GM21381 (cell line): ENCODE results near the gene TBC1D22A.
"Not testable (repeated sequence)": the region's sequence is repeated elsewhere in the genome, so short reads cannot be mapped to it uniquely, and the experiment has no call there.

Experiments used
- ATAC-seq: cut with Tn5 transposase; IDR thresholded peaks from one replicate; pipeline ENCODE4 v1.9.1; 2021; ENCODE audit warnings: mild to moderate bottlenecking, moderate library complexity; ENCODE audit not compliant: unreplicated experiment

Gene TBC1D22A

GRCh38 chr22:46762238-46763050 lies at the start of gene TBC1D22A:
Gene TBC1D22A, plus strand, starts transcription at chr22:46762650. Its CDS starts 137 bp downstream, at chr22:46762787.
- ATAC-seq: peak; percentile 76

- ATAC-seq: no peak
Measured at GRCh38 chr22:46714550-46714949, 47.9 kb upstream of the TBC1D22A start.

- ATAC-seq: no peak
Measured at GRCh38 chr22:46719921-46720320, 42.5 kb upstream of the TBC1D22A start.

GRCh38 chr22:46721501-46722085 lies 40.9 kb upstream of the TBC1D22A start:
- no peak for ATAC-seq

GRCh38 chr22:46723882-46724281 lies 38.6 kb upstream of the TBC1D22A start:
- no peak for ATAC-seq

- no peak for ATAC-seq
Measured at GRCh38 chr22:46725096-46725495, 37.4 kb upstream of the TBC1D22A start.

- ATAC-seq: no peak
Measured at GRCh38 chr22:46726066-46726985, 36.1 kb upstream of the TBC1D22A start.

GRCh38 chr22:46726986-46727317 lies 35.5 kb upstream of the TBC1D22A start:
- no peak for ATAC-seq

GRCh38 chr22:46727813-46728364 lies 34.6 kb upstream of the TBC1D22A start:
- no peak for ATAC-seq

- no peak for ATAC-seq
Measured at GRCh38 chr22:46728470-46728869, 34.0 kb upstream of the TBC1D22A start.

- ATAC-seq: no peak
Measured at GRCh38 chr22:46730568-46731245, 31.7 kb upstream of the TBC1D22A start.

GRCh38 chr22:46731246-46732040 lies 31.0 kb upstream of the TBC1D22A start:
- no peak for ATAC-seq

- no peak for ATAC-seq
Measured at GRCh38 chr22:46732041-46732379, 30.4 kb upstream of the TBC1D22A start.

GRCh38 chr22:46732513-46732912 lies 29.9 kb upstream of the TBC1D22A start:
- no peak for ATAC-seq

GRCh38 chr22:46734213-46734722 lies 28.2 kb upstream of the TBC1D22A start:
- not testable (repeated sequence) for ATAC-seq

GRCh38 chr22:46734830-46735453 lies 27.5 kb upstream of the TBC1D22A start:
- no peak for ATAC-seq

- ATAC-seq: no peak
Measured at GRCh38 chr22:46735747-46736608, 26.5 kb upstream of the TBC1D22A start.

GRCh38 chr22:46736705-46737104 lies 25.7 kb upstream of the TBC1D22A start:
- no peak for ATAC-seq
